ENCODE data around the gene HOXA11.

Gene HOXA11

DNA sequence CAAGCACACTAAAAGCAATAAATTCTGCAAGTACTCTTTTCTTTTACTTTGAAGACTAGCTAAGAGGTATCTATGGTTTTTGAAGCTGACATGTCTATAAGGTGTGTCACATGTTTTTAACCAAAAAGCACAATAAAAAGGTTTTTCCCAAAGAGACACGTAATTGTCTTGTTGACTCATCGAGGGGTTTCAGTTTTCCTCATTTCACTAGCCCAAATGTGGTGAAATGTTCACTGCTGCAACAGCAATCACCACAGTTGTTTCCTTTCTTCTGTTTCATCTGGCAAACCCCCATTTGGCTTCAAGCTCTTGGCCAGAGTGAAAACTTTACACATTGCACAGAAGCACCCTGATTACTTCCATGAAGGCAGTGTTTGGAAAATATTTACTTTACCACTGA lies 50.6 kb downstream of the HOXA11 start:
- Histone ChIP-seq H3K79me1 (ENCODE audit: low read length) (no peaks in the 10 kb centered on the region), H4K91ac (ENCODE audit: low read depth, low read length) (no peak overlapping the region), H3K79me2 (ENCODE audit: control insufficient read depth, insufficient read depth, low read length, poor library complexity) (no peaks in the 10 kb centered on the region), H2AK5ac (ENCODE audit: low read length) (no peak overlapping the region), H2BK12ac (ENCODE audit: low read length) (no peak overlapping the region), H4K12ac (ENCODE audit: low read depth, low read length) (no peak overlapping the region), H3K9ac (ENCODE audit: low read length) (no peak overlapping the region), H3K4me1 (ENCODE audit: control insufficient read depth in 1 of 2, insufficient read depth in 2 of 2, low read length in 2 of 2) (peaks cover 8 to 10% of the 10 kb centered on the region in 2 experiments), H3K27ac (ENCODE audit: low read depth, low read length) (no peak overlapping the region), H3K4me2 (ENCODE audit: low read length) (no peak overlapping the region), H3K18ac (ENCODE audit: low read length) (no peak overlapping the region), H4K8ac (ENCODE audit: low read depth, low read length) (no peak overlapping the region), H3K27me3 (ENCODE audit: insufficient read depth, low read length) (peaks cover 71% of the 10 kb centered on the region), H2AFZ (ENCODE audit: insufficient read depth, low read length, poor library complexity) (no peak overlapping the region), H3K9me3 (ENCODE audit: insufficient read depth, low read depth, low read length) (peaks cover 11% of the 10 kb centered on the region), H3K14ac (ENCODE audit: low read length) (no peak overlapping the region), H3K36me3 (ENCODE audit: control insufficient read depth in 1 of 2, insufficient read depth in 2 of 2, low read length in 2 of 2) (no peaks in the 10 kb centered on the region), H3K23ac (ENCODE audit: low read length) (no peak overlapping the region), H3K4me3 (ENCODE audit: low read depth, low read length) (no peak overlapping the region), H2BK120ac (ENCODE audit: insufficient read depth, low read length, poor library complexity) (no peak overlapping the region), H3K4ac (ENCODE audit: low read depth, low read length) (no peak overlapping the region), H2BK5ac (ENCODE audit: low read depth, low read length, poor library complexity) (no peak overlapping the region)
- DNase-seq, result peak in 1 of 2 donors; percentile 19
- WGBS (ENCODE audit: extremely low coverage, insufficient coverage, insufficient read length), result no CpG with 5 or more reads among the region's 2 CpGs

DNA sequence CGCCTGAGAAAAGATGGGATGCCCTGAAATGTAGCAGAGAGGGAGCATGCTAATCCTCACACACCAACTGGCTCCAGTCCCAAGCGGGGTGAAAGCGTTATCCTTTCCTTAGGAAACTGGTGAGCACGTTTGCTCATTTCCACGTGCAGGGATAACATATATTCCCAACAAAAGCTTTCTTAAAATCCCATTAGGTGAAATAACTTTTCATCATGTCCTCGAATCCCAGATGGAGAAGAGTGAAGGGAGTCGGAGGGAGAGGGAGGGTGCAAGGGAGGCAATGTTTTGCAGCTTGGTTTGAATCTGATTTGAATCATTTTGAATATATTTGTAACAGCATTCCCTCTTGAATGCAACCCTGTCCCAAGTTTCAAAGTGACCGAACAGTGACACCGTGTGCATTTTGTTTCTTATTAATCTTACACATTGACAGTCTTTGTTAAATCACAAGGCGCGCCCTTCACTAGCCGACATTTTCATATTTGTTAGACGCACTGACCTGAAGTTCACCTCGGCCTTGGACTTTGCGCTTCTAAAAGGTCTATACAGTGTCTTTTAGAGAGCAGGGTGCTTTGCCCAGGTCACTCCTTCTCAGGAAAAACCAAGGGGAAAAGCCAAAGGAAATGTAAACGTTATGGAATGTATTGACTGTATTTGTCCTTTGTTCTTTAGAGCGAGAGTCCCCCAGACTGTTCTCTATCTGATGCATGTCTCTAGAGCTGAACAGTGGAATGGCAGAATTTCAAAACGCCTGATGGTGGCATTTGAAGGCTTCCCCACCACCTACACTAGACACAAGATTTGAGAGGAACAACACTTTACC lies 51.4 kb downstream of the HOXA11 start:
- H3K14ac ChIP-seq (ENCODE audit: low read length), result no peak overlapping the region
- H4K12ac ChIP-seq (ENCODE audit: low read depth, low read length), result no peak overlapping the region
- H3K4me2 ChIP-seq (ENCODE audit: low read length), result no peak overlapping the region
- H3K4me1 ChIP-seq (ENCODE audit: control insufficient read depth in 1 of 2, insufficient read depth in 2 of 2, low read length in 2 of 2), result peaks cover 8 to 10% of the 10 kb centered on the region in 2 experiments
- no peak overlapping the region for H3K27ac ChIP-seq (ENCODE audit: low read depth, low read length)
- H4K8ac ChIP-seq (ENCODE audit: low read depth, low read length), result no peak overlapping the region
- H3K4ac ChIP-seq (ENCODE audit: low read depth, low read length), result no peak overlapping the region
- H4K91ac ChIP-seq (ENCODE audit: low read depth, low read length), result no peak overlapping the region
- H3K36me3 ChIP-seq (ENCODE audit: control insufficient read depth in 1 of 2, insufficient read depth in 2 of 2, low read length in 2 of 2), result no peaks in the 10 kb centered on the region
- H2BK12ac ChIP-seq (ENCODE audit: low read length), result no peak overlapping the region
- peaks cover 71% of the 10 kb centered on the region for H3K27me3 ChIP-seq (ENCODE audit: insufficient read depth, low read length)
- H2BK120ac ChIP-seq (ENCODE audit: insufficient read depth, low read length, poor library complexity), result no peak overlapping the region
- DNase-seq, result no peak
- no CpG with 5 or more reads among the region's 18 CpGs for WGBS (ENCODE audit: extremely low coverage, insufficient coverage, insufficient read length)
- H3K18ac ChIP-seq (ENCODE audit: low read length), result no peak overlapping the region
- H3K79me2 ChIP-seq (ENCODE audit: control insufficient read depth, insufficient read depth, low read length, poor library complexity), result no peaks in the 10 kb centered on the region
- H3K4me3 ChIP-seq (ENCODE audit: low read depth, low read length), result no peak overlapping the region
- H2AFZ ChIP-seq (ENCODE audit: insufficient read depth, low read length, poor library complexity), result no peak overlapping the region
- no peak overlapping the region for H3K23ac ChIP-seq (ENCODE audit: low read length)
- no peak overlapping the region for H3K9ac ChIP-seq (ENCODE audit: low read length)
- H3K9me3 ChIP-seq (ENCODE audit: insufficient read depth, low read depth, low read length), result peaks cover 14% of the 10 kb centered on the region
- H2BK5ac ChIP-seq (ENCODE audit: low read depth, low read length, poor library complexity), result no peak overlapping the region
- H2AK5ac ChIP-seq (ENCODE audit: low read length), result no peak overlapping the region
- H3K79me1 ChIP-seq (ENCODE audit: low read length), result no peaks in the 10 kb centered on the region

DNA sequence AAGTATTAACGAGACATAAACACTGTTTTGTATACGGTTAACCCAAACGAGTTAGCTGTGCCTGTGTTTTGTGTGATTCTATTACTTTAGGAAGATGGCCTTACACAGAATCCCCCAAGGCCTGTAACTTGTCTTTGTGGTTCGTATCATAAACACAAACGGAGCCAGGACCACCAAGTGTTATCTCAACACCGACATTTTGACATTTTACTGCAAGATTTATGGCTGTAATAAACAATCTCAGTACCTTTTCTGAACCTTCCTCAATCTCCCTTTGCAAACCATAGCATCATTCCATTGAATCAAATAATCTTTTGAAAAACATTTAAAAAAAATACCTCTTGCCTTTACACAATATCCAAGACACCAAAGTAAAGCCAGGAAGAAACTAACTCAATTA lies 52.1 kb downstream of the HOXA11 start:
- Histone ChIP-seq H3K27me3 (ENCODE audit: insufficient read depth, low read length) (peaks cover 72% of the 10 kb centered on the region), H3K9me3 (ENCODE audit: insufficient read depth, low read depth, low read length) (peaks cover 14% of the 10 kb centered on the region), H2BK5ac (ENCODE audit: low read depth, low read length, poor library complexity) (no peak overlapping the region), H3K4ac (ENCODE audit: low read depth, low read length) (no peak overlapping the region), H3K9ac (ENCODE audit: low read length) (no peak overlapping the region), H2AFZ (ENCODE audit: insufficient read depth, low read length, poor library complexity) (no peak overlapping the region), H3K79me1 (ENCODE audit: low read length) (no peaks in the 10 kb centered on the region), H4K91ac (ENCODE audit: low read depth, low read length) (no peak overlapping the region), H3K4me2 (ENCODE audit: low read length) (no peak overlapping the region), H3K4me3 (ENCODE audit: low read depth, low read length) (no peak overlapping the region), H2BK12ac (ENCODE audit: low read length) (no peak overlapping the region), H3K14ac (ENCODE audit: low read length) (no peak overlapping the region), H2AK5ac (ENCODE audit: low read length) (no peak overlapping the region), H2BK120ac (ENCODE audit: insufficient read depth, low read length, poor library complexity) (no peak overlapping the region), H3K27ac (ENCODE audit: low read depth, low read length) (no peak overlapping the region), H3K18ac (ENCODE audit: low read length) (no peak overlapping the region), H3K23ac (ENCODE audit: low read length) (no peak overlapping the region), H3K36me3 (ENCODE audit: control insufficient read depth in 1 of 2, insufficient read depth in 2 of 2, low read length in 2 of 2) (no peaks in the 10 kb centered on the region), H4K12ac (ENCODE audit: low read depth, low read length) (no peak overlapping the region), H4K8ac (ENCODE audit: low read depth, low read length) (no peak overlapping the region), H3K4me1 (ENCODE audit: control insufficient read depth in 1 of 2, insufficient read depth in 2 of 2, low read length in 2 of 2) (peaks cover 8 to 10% of the 10 kb centered on the region in 2 experiments), H3K79me2 (ENCODE audit: control insufficient read depth, insufficient read depth, low read length, poor library complexity) (no peaks in the 10 kb centered on the region)
- WGBS (ENCODE audit: extremely low coverage, insufficient coverage, insufficient read length), result no CpG with 5 or more reads among the region's 6 CpGs
- no peak for DNase-seq

DNA sequence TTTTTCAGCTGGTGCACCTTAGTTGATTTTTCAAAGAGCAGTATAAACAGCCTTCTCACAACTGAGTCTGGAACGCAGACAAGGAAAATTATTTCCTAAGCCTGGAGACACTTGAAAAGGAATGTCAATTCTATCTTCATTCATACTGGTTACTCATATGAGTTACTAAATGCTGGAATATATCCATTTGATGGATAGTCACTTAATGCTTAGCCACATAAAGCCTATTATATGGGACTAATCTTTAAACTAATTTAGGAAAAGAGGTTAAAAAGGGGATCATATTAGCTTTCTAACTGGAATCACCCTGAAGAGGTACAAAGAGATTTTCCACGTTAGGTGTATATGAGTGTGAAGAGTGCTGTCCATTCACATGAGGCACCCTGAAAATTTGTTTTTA lies 52.8 kb downstream of the HOXA11 start:
- Histone ChIP-seq H2BK12ac (ENCODE audit: low read length) (no peak overlapping the region), H3K4me2 (ENCODE audit: low read length) (no peak overlapping the region), H3K9ac (ENCODE audit: low read length) (no peak overlapping the region), H4K12ac (ENCODE audit: low read depth, low read length) (no peak overlapping the region), H3K18ac (ENCODE audit: low read length) (no peak overlapping the region), H4K91ac (ENCODE audit: low read depth, low read length) (no peak overlapping the region), H3K23ac (ENCODE audit: low read length) (no peak overlapping the region), H2AK5ac (ENCODE audit: low read length) (no peak overlapping the region), H2BK120ac (ENCODE audit: insufficient read depth, low read length, poor library complexity) (no peak overlapping the region), H3K79me1 (ENCODE audit: low read length) (no peaks in the 10 kb centered on the region), H3K27me3 (ENCODE audit: insufficient read depth, low read length) (peaks cover 71% of the 10 kb centered on the region), H3K9me3 (ENCODE audit: insufficient read depth, low read depth, low read length) (peaks cover 14% of the 10 kb centered on the region), H4K8ac (ENCODE audit: low read depth, low read length) (no peak overlapping the region), H2BK5ac (ENCODE audit: low read depth, low read length, poor library complexity) (no peak overlapping the region), H3K79me2 (ENCODE audit: control insufficient read depth, insufficient read depth, low read length, poor library complexity) (no peaks in the 10 kb centered on the region), H3K27ac (ENCODE audit: low read depth, low read length) (no peak overlapping the region), H3K14ac (ENCODE audit: low read length) (no peak overlapping the region), H3K4me1 (ENCODE audit: control insufficient read depth in 1 of 2, insufficient read depth in 2 of 2, low read length in 2 of 2) (peaks cover 8 to 10% of the 10 kb centered on the region in 2 experiments), H3K4ac (ENCODE audit: low read depth, low read length) (no peak overlapping the region), H3K4me3 (ENCODE audit: low read depth, low read length) (no peak overlapping the region), H2AFZ (ENCODE audit: insufficient read depth, low read length, poor library complexity) (no peak overlapping the region), H3K36me3 (ENCODE audit: control insufficient read depth in 1 of 2, insufficient read depth in 2 of 2, low read length in 2 of 2) (no peaks in the 10 kb centered on the region)
- no peak for DNase-seq
- WGBS (ENCODE audit: extremely low coverage, insufficient coverage, insufficient read length), result no CpG with 5 or more reads among the region's 2 CpGs

All from trophoblast cell (in vitro differentiated cells and primary cell).